GM19023 (cell line): ENCODE measurements around the gene UBE2O.
"Not testable (repeated sequence)": the region's sequence is repeated elsewhere in the genome, so short reads cannot be mapped to it uniquely, and the experiment has no call there.

ENCODE experiments used
- ATAC-seq: cut with Tn5 transposase; IDR thresholded peaks from one replicate; pipeline ENCODE4 v1.9.1; 2021; ENCODE audit warnings: mild to moderate bottlenecking, moderate library complexity; ENCODE audit not compliant: unreplicated experiment

Gene UBE2O

DNA sequence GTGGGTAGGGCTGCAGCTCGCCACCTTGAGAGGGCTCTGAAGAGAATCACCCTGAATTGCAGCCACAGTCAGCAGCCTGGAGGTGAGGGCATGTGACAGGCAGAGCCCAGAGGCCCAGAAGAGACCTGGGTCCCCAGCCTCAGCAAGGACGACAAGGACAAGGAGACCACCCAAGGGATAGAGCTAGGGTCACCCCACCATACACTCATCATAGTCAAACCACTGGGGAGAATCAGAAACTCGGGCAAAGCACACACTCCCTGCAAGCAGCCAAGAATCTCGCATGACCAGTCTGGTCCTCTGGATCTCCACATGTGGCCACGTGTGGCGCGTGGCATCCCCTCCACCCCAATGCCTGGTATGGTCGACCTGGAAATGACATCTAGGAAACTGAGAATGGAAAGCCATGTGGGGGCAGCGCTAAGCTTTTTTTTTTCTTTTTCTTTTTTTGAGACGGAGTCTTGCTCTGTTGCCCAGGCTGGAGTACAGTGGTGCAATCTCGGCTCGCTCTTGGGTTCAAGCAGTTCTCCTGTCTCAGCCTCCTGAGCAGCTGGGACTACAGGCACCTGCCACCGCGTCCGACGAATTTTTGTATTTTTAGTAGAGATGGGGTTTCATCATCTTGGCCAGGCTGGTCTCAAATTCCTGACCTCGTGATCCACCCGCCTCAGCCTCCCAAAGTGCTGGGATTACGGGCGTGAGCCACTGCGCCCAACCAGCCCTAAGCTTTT, 73.1 kb downstream of the UBE2O start:
- no peak for ATAC-seq

DNA sequence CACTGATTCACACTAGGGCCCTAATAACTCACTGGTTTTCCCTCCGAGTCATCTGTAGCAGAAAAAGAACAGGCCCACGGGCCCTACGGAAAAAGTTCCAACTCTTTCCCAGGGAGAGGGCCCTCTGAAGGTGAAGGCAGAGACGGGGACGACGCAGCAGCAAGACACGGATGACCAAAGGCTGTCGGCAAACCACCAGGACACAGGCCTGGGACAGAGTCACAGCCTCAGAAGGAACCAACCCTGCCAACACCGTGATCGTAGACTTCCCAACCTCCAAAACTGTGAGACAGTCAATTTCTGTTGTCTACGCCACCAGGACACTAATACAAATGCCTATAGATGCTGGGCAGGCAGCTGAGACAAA, 73.7 kb downstream of the UBE2O start:
- ATAC-seq, result no peak

GRCh38 chr17:76378548-76379274, 74.2 kb downstream of the UBE2O start:
- no peak for ATAC-seq

DNA sequence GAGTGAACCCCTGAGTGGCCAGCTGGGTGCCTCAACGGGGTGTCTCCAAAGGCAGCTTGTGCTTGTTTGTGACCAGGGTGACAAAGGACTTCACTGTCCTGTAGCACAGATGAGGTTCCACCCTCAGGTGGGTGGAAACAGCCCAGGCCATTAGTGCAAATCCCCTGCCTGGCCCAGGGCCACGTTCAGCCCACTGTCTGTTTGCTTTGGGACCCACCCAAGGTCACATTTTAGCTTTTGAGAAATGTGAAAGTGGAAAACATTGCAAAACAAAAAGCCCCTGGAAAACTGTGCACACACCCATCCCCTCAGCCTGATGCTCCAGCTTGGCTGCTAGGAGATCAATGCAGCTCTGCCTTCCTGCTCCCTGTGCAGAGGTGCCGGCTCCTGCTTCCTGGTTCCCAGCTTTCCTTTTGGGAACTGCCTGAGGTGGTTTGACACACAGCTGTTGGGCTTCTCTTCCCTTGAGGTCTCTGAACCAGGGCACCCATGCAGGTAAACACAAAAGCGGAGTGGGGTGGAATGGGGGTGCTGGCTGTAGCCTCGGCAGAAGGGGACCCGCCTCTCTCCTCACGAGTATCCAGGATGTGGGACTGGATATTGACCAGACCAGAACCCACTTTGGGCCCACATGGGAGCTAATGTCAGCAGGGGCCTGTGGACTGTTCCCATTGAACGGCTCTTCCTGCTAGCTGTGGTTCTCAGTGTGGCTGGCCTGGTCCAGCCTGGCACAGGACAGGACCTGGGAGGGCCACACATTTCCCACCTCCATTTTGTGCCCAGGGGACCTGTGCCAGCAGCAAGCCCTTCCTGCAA, 76.4 kb downstream of the UBE2O start:
- ATAC-seq, result no peak

- ATAC-seq, result no peak
Measured at GRCh38 chr17:76371656-76372628, 81.0 kb downstream of the UBE2O start.

- no peak for ATAC-seq
Measured at GRCh38 chr17:76370261-76370993, 82.5 kb downstream of the UBE2O start.

GRCh38 chr17:76369804-76370203, 83.1 kb downstream of the UBE2O start:
- ATAC-seq, result no peak

- no peak for ATAC-seq
Measured at GRCh38 chr17:76369379-76369778, 83.6 kb downstream of the UBE2O start.

DNA sequence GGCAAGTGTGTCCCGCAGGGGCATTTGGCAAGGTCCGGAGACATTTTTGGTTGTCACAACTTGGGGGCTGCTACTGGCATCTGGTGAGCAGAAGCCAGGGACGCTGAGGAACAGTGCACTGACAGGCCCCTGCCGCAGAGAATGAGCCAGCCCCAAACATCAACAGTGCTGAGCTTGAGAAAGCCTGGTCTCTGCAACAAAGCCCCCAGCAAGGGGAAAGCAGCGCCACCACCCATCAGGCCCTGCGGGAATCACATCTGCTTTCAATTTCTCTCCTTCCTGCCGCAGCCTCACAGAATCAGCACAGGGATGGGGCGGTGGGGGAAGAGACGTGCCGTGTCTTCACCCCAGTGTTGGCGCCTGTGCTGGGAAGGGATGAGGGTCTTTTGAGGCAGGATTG, 84.4 kb downstream of the UBE2O start:
- no peak for ATAC-seq

GRCh38 chr17:76367642-76368041, 85.3 kb downstream of the UBE2O start:
- no peak for ATAC-seq

GRCh38 chr17:76366247-76366646, 86.7 kb downstream of the UBE2O start:
- no peak for ATAC-seq

- no peak for ATAC-seq
Measured at GRCh38 chr17:76365256-76365903, 87.6 kb downstream of the UBE2O start.

- ATAC-seq, result no peak
Measured at GRCh38 chr17:76363107-76363842, 89.7 kb downstream of the UBE2O start.

DNA sequence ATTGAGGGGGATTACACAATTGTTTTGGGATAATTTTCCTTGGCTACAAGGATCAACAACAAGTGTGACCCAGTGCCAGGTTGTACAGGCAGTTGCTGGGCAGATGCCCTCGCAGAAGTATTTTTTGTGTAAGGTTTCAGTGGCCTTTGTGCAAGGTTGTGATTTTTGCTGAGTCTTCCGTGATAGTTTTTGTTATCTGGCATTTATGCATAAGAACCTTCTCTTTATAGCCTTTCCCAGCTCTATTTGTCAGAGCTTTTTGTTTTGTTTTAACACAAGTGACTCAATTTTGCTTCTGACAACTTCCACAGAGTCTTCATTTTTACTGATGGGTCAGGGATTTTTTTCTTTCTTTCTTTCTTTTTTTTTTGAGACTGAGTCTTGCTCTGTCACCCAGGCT, 92.5 kb downstream of the UBE2O start:
- ATAC-seq, result no peak

DNA sequence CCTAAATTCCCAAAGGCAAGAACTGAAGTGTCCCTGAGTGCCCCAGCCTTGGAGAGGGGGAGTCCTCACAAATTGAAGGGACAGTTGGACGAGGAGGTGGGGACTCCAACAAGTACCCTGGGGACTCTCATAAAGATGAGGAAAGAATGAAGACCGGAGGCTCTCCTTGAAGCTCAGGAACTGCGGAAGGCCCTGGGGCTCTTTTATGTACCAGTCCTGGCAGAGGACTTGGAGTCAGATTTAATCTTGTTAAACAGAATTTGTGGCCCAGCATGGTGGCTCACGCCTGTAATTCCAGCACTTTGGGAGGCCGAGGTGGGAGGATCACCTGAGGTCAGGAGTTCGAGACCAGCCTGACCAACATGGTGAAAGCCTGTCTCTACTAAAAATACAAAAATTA, 93.2 kb downstream of the UBE2O start:
- ATAC-seq, result not testable (repeated sequence)

GRCh38 chr17:76359375-76359774, 93.6 kb downstream of the UBE2O start:
- ATAC-seq, result no peak

DNA sequence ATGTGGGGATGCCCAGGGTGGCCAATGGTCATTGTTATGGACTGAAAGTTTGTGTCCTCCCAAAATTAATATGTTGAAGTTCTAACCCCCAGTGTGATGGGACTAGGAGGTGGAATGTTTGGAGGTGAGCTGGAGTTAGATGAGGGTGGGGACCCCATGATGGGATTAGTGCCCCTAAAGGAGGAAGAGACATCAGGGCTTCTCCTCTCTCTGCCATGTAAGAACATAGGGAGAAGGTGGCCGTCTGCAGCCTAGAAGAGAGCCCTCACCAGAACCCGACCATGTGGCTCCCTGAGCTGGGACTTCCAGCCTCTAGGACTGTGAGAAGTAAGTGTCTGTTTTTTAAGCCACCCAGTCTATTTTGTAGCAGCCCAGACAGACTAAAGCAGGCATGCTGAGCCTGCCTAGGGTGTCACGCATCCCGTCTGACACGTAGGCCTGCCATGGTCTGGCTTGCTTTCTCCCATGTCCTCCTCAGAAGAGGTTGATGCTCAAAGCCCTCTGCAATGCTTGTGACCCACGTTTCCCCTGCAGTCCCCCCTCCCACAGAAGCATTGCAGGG, 95.3 kb downstream of the UBE2O start:
- ATAC-seq, result no peak

- no peak for ATAC-seq
Measured at GRCh38 chr17:76356803-76357456, 96.0 kb downstream of the UBE2O start.
